Measurements from ENCODE around the gene PGA5.
"Not testable (repeated sequence)": the region's sequence is repeated elsewhere in the genome, so short reads cannot be mapped to it uniquely, and the experiment has no call there.

GRCh38 chr11:61250796-61251765, 10.1 kb downstream of the PGA5 start:
- TF ChIP-seq POLR2A, CTCF (IDR thresholded peaks at IDR 0.05): not testable (repeated sequence)
